Suppressor macrophage treated with lipopolysaccharide for 1 hour (primary cell): ENCODE results near the gene PCDH11X.
"Not testable (repeated sequence)": the region's sequence is repeated elsewhere in the genome, so short reads cannot be mapped to it uniquely, and the experiment has no call there.

ENCODE experiments used
- DNase-seq, 3 donors: peaks; one replicate each; pipeline ENCODE4 v3.0.0-alpha.2; 2020 to 2022

Gene PCDH11X, protein sequence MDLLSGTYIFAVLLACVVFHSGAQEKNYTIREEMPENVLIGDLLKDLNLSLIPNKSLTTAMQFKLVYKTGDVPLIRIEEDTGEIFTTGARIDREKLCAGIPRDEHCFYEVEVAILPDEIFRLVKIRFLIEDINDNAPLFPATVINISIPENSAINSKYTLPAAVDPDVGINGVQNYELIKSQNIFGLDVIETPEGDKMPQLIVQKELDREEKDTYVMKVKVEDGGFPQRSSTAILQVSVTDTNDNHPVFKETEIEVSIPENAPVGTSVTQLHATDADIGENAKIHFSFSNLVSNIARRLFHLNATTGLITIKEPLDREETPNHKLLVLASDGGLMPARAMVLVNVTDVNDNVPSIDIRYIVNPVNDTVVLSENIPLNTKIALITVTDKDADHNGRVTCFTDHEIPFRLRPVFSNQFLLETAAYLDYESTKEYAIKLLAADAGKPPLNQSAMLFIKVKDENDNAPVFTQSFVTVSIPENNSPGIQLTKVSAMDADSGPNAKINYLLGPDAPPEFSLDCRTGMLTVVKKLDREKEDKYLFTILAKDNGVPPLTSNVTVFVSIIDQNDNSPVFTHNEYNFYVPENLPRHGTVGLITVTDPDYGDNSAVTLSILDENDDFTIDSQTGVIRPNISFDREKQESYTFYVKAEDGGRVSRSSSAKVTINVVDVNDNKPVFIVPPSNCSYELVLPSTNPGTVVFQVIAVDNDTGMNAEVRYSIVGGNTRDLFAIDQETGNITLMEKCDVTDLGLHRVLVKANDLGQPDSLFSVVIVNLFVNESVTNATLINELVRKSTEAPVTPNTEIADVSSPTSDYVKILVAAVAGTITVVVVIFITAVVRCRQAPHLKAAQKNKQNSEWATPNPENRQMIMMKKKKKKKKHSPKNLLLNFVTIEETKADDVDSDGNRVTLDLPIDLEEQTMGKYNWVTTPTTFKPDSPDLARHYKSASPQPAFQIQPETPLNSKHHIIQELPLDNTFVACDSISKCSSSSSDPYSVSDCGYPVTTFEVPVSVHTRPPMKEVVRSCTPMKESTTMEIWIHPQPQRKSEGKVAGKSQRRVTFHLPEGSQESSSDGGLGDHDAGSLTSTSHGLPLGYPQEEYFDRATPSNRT (N-terminal part only)

DNA sequence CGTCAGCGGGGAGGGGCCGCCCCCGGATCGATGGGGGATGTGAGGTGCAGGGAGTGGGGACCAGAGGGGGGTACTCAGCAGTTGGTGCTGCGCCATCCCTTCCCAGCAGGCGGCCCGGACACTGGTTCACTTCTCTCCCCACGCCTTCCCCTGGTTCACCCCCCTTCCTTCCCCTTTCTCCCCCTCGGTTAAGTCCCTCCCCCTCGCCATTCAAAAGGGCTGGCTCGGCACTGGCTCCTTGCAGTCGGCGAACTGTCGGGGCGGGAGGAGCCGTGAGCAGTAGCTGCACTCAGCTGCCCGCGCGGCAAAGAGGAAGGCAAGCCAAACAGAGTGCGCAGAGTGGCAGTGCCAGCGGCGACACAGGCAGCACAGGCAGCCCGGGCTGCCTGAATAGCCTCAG lies at the start of gene PCDH11X:
PCDH11X (plus strand) TSS at position 241 of the 400 bp plus-strand sequence. CDS start 56,130 bp downstream, outside the sequence.
- peak in 1 of 3 donors; percentile 11 for DNase-seq

DNA sequence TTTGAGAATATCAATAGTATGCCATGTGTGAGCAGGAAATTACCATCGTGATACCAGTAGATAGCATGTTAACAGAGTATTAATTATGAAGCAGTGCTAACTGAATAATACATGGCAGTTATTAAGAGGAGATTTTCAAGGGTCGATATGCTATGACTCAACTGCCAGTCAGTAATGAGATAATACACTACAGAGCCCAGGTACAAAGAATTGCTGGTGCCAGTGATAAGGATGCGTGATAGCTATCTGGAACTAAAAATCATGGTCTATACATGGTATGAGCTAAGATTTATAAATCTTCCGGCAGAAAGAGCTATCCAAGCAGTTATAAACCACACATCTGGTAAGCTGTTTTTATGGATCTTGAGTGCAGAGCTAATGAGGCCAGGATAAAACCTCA lies 31.7 kb upstream of the PCDH11X start:
- not testable (repeated sequence) for DNase-seq

GRCh38 chrX:91753022-91753421 lies 26.2 kb upstream of the PCDH11X start:
- DNase-seq: not testable (repeated sequence)

GRCh38 chrX:91770619-91771488 lies 8.3 kb upstream of the PCDH11X start:
- DNase-seq: not testable (repeated sequence)

DNA sequence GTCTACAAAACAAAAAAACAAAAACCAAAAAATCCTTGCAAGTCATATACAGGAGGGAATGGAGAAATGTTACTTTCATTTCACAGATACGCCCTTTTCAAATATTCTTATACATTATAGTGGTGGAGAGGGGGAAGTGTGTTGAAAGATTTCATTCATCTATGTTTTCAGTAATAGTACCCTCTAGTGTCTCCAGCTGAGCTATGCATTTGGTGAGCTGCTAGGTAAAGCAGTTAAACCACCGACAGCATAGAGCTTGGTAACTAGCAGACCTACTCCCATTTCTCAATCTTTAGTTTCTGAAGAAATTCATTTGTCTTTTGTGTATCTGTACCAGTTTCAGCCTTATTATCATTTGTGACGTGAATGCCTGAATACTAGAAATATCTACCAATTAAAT lies 5.2 kb upstream of the PCDH11X start:
- not testable (repeated sequence) for DNase-seq

- DNase-seq: not testable (repeated sequence)
Observed at GRCh38 chrX:91780008-91780407, 833 bp downstream of the PCDH11X start.

GRCh38 chrX:91780698-91781097 lies 1.5 kb downstream of the PCDH11X start:
- DNase-seq: not testable (repeated sequence)

DNA sequence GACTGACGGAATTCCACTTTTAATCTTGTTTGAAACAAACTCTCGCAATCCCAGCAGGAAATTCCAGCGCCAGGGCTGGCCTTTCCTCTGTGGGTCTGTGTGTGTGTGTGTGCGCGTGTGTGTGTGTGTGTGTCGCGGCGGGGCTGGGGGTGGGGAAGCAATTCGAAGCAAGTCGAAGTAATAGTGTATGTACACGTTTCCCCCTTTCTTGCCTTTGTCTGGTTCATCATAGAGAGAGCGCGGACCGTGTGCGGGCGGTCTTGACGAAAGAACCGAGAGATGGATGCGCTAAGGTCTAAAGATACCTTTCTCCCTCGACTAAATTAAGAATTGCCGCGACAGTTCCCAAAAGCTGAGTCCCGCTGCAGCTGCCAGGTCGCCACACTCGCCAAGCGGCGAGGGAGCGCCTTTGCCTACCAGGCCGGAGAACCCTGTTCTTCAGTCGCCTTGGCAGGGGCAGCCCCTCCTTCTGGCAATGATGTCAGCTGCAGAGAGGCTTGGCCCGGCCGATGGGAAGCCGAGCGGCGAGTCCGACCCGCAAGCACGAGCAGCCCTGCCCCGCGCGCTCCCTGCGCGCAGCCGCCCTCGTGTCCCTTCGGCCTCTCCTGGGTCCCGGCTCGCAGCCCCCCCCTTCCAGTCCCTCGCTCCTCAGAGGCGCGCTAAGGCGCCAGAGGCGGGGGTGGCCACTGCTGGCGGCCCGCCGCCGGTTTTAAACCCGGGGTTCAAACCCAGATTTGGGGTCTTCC lies 2.6 kb downstream of the PCDH11X start:
- DNase-seq: not testable (repeated sequence)

DNA sequence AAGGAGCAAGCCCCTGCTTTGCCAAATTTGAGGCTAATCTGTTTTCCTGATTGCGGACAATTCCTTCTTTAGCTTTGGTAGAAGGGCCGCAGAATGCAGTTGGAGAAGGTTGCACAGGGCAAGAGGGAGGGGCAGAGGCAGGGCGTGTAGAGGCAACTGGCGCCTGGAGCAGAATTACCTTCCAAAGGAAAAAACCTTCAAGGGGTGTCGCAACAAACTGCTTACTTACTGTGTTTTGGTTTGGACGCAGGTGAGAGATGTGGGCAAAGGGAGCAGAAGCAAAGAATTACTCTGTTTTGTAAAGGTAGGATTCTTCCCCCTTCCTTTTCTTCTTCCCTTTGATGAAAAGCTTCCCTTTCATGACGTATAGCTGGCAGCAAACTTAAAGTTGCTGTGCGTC lies 3.6 kb downstream of the PCDH11X start:
- not testable (repeated sequence) for DNase-seq

DNA sequence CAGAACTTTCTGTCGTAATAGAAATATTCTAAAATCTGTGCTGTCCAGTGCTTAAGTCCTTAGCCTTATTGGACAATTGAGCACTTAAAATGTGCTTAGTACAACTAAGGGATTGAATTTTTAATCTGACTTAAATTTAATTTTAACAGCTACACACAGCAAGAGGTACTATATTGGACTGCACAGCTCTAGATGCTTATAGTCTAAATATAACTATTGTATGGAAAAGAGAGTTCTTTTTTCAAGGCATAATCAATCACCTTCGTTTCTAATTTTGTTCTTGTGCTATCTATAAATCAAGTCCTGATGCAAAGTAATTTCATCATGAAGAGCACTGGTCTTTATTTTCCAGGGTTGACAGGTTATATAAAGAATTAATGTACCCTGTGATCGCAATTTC lies 38.4 kb downstream of the PCDH11X start:
- not testable (repeated sequence) for DNase-seq

- not testable (repeated sequence) for DNase-seq
Observed at GRCh38 chrX:91825321-91825720, 46.1 kb downstream of the PCDH11X start.
